ENCODE measurements around the gene FLCN.

Gene FLCN

DNA sequence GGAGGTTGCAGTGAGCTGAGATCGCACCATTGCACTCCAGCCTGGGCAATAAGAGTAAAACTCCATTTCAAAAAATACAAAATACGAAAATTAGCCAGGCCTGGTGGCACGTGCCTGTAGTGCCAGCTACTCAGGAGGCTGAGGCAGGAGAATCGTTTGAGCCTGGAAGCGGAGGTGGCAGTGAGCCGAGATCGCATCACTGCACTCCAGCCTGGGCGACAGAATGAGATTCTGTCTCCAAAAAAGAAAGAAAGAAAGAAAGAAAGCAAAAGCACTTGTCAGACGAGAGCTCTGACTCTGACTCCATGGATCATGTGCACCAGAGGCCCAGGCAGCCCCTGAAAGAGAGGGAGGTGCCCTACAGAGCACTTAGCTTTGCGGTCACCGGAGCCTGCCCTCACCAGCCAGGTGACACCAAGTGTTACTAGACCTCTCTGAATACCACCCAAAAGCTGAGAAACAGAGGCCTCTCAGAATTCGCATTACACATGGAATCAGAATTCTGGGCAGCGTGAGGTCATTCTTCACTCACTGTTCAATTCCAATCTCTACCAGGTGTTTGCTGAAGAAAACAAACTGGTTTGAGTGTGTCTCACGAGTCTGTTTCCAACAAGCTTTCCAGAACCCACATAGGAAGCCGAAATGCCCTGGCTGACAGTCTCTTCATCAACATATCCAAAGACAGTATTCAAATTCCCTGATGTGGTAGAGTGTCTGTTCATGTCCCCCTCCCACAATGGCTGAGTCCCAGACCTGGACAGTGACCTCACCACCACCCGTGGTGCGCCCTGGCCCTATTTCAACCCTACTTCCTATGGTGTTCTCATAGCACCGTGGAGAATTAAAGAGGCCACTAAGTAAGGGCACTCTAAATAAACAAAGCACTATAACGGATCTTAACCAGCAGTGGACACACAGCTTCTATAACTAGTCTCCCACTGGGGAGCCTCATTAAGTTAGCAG, 1.5 kb downstream of the FLCN start:
- DNase-seq = peak; percentile 9

GRCh38 chr17:17232303-17232621, 4.7 kb downstream of the FLCN start:
- DNase-seq = no peak

GRCh38 chr17:17231621-17232302, 5.2 kb downstream of the FLCN start:
- DNase-seq = no peak

DNA sequence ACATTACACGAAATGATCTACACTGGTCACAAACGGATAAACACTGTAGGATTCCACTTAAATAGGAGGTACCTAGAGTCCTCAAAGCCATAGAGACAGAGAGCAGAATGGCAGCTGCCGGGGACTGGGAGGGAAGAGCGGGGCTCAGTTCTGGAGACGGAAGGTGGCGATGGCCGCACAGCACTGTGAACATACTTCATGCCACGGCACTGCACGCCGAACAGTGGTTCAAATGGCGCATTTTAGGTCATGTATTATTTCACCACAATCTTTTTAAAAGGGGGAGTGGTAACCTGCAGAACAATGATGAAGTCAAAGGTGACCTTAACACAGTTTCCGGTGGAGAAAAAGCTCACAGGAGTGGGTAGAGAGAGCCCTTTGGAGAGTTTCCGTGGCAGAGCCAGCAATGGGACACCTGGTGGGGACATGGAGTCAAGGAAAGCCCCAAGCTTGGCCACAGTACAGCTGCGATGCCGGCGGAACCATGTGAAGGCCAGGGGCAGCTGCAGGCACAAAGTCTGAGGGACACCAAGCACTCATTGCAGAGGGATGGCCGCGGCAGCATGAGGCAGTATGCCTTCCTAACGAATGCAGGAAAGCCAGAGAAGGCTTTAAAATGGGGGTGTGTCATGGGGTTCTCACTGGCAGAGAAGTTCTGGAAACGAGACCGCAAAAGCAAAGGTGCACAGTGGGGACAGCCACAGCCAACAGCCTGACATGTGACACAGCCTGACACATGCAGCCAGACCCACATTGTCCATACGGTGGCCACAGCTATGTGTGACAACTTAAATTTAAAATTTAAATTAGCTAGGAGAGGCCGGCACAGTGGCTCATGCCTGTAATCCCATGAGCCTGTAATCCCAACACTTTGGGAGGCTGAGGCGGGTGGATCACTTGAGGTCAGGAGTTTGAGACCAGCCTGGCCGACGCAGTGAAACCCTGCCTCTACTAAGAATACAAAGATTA, 7.3 kb downstream of the FLCN start:
- no peak for DNase-seq

GRCh38 chr17:17228521-17229279, 8.3 kb downstream of the FLCN start:
- DNase-seq = no peak

- DNase-seq = no peak
Observed at GRCh38 chr17:17227608-17228520, 9.1 kb downstream of the FLCN start.

- no peak for DNase-seq
Observed at GRCh38 chr17:17226451-17227265, 10.3 kb downstream of the FLCN start.

DNA sequence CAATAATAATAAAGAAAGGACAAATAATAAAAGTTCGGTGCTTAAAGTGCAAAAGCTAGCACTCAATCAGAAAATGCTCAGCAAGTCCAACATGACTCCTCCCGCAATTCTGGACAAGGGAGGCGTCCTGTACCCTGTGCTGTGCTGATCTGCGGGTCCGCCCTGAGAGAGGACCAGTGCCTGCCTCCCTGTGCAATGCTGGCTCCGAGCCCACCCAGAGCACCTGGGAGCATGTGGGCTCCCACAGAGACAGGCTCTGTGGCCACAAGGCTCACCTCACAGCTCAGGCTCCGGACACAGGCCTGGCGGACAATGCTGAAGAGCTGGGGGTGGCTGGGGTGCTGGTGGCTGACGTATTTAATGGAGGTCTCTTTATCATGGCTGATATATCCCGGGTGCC, 11.1 kb downstream of the FLCN start:
- no peak for DNase-seq

DNA sequence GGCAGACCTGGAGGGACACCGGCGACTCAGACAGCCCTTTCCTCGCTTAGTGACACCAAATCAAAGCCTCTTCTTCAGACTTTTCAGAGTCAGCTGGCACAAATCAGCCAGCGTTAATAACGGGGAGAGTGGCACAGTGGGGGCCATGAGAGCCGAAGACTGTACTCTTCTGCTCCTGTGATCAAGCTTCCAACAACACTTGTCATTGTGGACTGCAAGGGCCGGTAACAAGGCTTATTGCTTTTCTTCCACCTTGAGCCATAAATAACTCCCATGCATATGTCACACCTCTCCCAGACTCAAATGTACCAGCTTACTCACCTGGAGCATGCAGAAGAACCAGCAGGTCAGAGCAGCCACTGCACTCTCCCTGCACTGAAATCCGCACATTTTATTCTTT, 12.8 kb downstream of the FLCN start:
- DNase-seq = no peak

DNA sequence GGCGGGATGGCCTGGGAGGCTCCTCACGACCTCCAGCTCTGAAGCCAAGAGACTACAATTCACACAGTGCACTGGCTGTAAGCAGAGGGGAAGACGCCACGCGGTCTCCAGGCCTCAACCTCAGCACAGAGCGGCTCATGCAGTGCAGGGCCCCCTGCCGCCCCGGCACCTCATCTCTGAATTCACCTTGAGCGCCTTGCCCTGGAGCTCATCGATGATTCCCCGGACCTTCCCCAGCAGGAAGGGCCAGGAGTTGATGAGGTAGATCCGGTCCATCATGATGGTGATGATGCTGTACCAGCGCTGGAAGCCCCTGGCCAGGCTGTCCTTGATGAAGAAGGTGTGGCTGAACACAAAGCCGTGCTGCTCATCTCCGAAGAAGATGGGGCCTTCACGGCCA, 13.2 kb downstream of the FLCN start:
- DNase-seq = no peak

- no peak for DNase-seq
Observed at GRCh38 chr17:17221329-17221728, 15.6 kb downstream of the FLCN start.

- DNase-seq = no peak
Observed at GRCh38 chr17:17220529-17220928, 16.4 kb downstream of the FLCN start.

- no peak for DNase-seq
Observed at GRCh38 chr17:17217995-17218394, 19.0 kb downstream of the FLCN start.

- DNase-seq = no peak
Observed at GRCh38 chr17:17216776-17217175, 20.2 kb downstream of the FLCN start.

- DNase-seq = no peak
Observed at GRCh38 chr17:17216236-17216635, 20.7 kb downstream of the FLCN start.

GRCh38 chr17:17215575-17215974, 21.4 kb downstream of the FLCN start:
- DNase-seq = no peak

DNA sequence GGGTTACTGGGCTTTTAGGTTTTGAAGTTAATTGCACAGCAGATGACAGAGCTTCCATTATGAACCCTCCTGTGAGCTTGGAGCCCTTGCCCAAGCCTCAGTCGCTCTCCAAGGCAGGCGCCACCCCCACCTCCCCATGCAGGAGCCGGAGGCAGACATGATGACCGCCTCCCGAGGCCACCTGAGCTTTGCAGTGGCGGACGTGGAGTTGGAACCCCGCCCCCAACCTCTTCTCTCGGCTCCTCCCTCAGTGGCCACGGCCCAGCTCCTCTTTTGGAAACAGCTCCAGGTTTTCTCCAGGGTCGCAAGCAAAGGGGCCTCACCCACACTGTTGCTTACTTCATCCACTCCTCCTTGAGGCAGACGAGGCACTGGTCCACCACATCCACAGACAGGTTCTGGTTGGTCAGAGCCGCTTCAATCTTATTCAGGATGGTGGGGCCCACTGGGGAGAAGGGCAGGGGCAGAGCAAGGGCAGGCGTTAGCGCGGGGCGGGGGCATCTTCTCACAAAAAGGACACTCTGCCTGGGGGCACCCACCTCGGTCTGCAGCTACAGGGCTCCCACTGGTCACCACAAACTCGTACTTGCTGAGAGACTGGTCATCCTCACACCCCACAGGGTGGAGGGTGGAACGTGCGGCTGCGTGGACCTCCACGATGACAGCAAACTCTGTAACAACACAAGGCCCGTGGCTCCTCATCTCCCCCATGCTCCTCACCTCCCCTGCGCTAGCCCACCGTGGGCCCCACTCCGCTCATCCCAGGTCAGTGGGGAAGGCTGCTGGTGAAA, 22.1 kb downstream of the FLCN start:
- DNase-seq = no peak

- DNase-seq = no peak
Observed at GRCh38 chr17:17213775-17214174, 23.2 kb downstream of the FLCN start.

- no peak for DNase-seq
Observed at GRCh38 chr17:17207998-17208397, 29.0 kb downstream of the FLCN start.

DNA sequence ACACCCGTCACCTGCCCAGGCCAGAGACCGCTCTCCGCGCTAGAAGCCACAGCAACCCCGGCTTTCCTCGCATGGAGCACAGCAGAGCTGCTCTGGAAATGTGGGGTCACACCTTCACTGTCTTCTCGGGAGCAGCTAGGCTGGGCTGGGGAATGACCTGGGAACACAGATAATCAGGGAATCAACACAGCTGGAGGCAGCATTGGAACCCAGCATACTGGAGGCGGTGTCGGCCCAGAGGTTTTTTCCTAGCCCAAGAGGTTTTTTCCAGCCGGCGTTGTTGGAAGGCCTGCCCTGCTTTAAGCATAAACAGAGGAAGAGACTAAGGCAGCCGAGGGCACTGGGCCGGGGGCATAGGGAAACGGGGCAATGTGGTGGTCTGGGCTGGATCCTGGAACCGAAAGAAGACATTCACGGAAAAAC, 30.0 kb downstream of the FLCN start:
- no peak for DNase-seq

Data from MV-4-11 (cell line).